ENCODE measurements around the gene TAT. TPM values are rescaled to one million over a fixed set of nuclear protein-coding genes. Genes with fewer than 3 reads are reported as not detected.
"Not testable (repeated sequence)": the region's sequence is repeated elsewhere in the genome, so short reads cannot be mapped to it uniquely, and the experiment has no call there.

TAT gene
- not detected for total RNA-seq

GRCh38 chr16:71576971-71577370 lies at the start of gene TAT:
TSS of gene TAT (minus strand) at chr16:71577092. CDS start at chr16:71576415, 677 bp downstream.
- no peak for DNase-seq (ENCODE audit: low spot score)
- peaks cover 18% of the 10 kb centered on the region in 2 donors for H3K27me3 Mint-ChIP-seq

GRCh38 chr16:71626018-71626857 lies 49.3 kb upstream of the TAT start, which contains the start of gene MARVELD3:
TSS of gene MARVELD3 (plus strand) at chr16:71626184. CDS start at chr16:71626230, 46 bp downstream.
- peak within 1 kb of the TSS; percentile 23 for H3K4me3 Mint-ChIP-seq
- H3K27ac Mint-ChIP-seq, result no peak within 1 kb of the TSS
- ATAC-seq (no peak), DNase-seq (ENCODE audit: low spot score) (no peak)
- H3K36me3 Mint-ChIP-seq, result no peaks in the 10 kb centered on the region
- peaks cover 12 to 13% of the 10 kb centered on the region in 2 donors for H3K27me3 Mint-ChIP-seq
- peaks cover 6 to 8% of the 10 kb centered on the region in 2 donors for H3K4me1 Mint-ChIP-seq (ENCODE audit: low read depth in 2 of 2)
- H3K9me3 Mint-ChIP-seq, result no peaks in the 10 kb centered on the region

More at GRCh38 chr16:71576971-71577370, at the start of gene TAT:
- no peak within 1 kb of the TSS for H3K4me3 Mint-ChIP-seq
- no peak for ATAC-seq
- no peak within 1 kb of the TSS for H3K27ac Mint-ChIP-seq
- no peaks in the 10 kb centered on the region for H3K4me1 Mint-ChIP-seq (ENCODE audit: low read depth in 2 of 2)
- H3K36me3 Mint-ChIP-seq, result no peaks in the 10 kb centered on the region
- no peaks in the 10 kb centered on the region for H3K9me3 Mint-ChIP-seq

- Mint-ChIP-seq H3K36me3 (no peaks in the 10 kb centered on the region), H3K27ac (no peak overlapping the region), H3K9me3 (no peaks in the 10 kb centered on the region), H3K27me3 (peaks cover 12 to 19% of the 10 kb centered on the region in 2 donors), H3K4me3 (peak overlapping the region; percentile 23), H3K4me1 (ENCODE audit: low read depth in 2 of 2) (peaks cover 6 to 8% of the 10 kb centered on the region in 2 donors)
- DNase-seq (ENCODE audit: low spot score) (no peak), ATAC-seq (no peak)
Measured at GRCh38 chr16:71625113-71625850, 48.4 kb upstream of the TAT start.

- peaks cover 6 to 8% of the 10 kb centered on the region in 2 donors for H3K4me1 Mint-ChIP-seq (ENCODE audit: low read depth in 2 of 2)
Measured at GRCh38 chr16:71623597-71623996, 46.7 kb upstream of the TAT start.

GRCh38 chr16:71622088-71622487 lies 45.2 kb upstream of the TAT start:
- Mint-ChIP-seq H3K4me3 (peak overlapping the region; percentile 26), H3K4me1 (ENCODE audit: low read depth in 2 of 2) (peaks cover 6 to 8% of the 10 kb centered on the region in 2 donors), H3K36me3 (no peaks in the 10 kb centered on the region), H3K9me3 (no peaks in the 10 kb centered on the region), H3K27ac (no peak overlapping the region), H3K27me3 (peaks cover 15% of the 10 kb centered on the region in 2 donors)
- ATAC-seq (peak in 1 of 2 donors; percentile 62), DNase-seq (ENCODE audit: low spot score) (no peak)

More at GRCh38 chr16:71623597-71623996, 46.7 kb upstream of the TAT start:
- no peak overlapping the region for H3K4me3 Mint-ChIP-seq
- H3K9me3 Mint-ChIP-seq, result no peaks in the 10 kb centered on the region
- H3K27ac Mint-ChIP-seq, result no peak overlapping the region
- H3K27me3 Mint-ChIP-seq, result peaks cover 16 to 19% of the 10 kb centered on the region in 2 donors
- ATAC-seq (no peak), DNase-seq (ENCODE audit: low spot score) (no peak)
- no peaks in the 10 kb centered on the region for H3K36me3 Mint-ChIP-seq

GRCh38 chr16:71618429-71618828 lies 41.5 kb upstream of the TAT start:
- Mint-ChIP-seq H3K36me3 (no peaks in the 10 kb centered on the region), H3K27me3 (peaks cover 11 to 15% of the 10 kb centered on the region in 2 donors), H3K4me1 (ENCODE audit: low read depth in 2 of 2) (peaks cover 6 to 8% of the 10 kb centered on the region in 2 donors), H3K4me3 (no peak overlapping the region), H3K9me3 (no peaks in the 10 kb centered on the region), H3K27ac (no peak overlapping the region)
- ATAC-seq (no peak), DNase-seq (ENCODE audit: low spot score) (no peak)

DNA sequence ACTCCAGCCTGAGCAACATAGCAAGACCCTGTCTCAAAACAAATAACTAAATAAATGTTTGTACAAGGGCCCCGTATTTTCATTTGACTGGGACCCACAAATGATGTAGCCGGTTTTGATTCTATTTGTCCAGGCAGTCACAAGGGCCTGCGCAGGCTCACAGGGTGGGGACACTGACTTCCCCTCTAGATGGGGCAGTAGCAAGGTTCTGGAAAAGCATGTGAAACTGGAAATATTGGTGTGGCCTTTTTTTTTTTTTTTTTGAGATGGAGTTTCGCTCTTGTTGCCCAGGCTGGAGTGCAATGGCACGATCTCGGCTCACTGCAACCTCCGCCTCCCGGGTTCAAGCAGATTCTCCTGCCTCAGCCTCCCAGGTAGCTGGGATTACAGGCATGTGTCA lies 38.1 kb upstream of the TAT start:
- H3K9me3 Mint-ChIP-seq; DNase-seq (ENCODE audit: low spot score); H3K4me1 Mint-ChIP-seq (ENCODE audit: low read depth in 2 of 2); H3K27ac Mint-ChIP-seq; H3K36me3 Mint-ChIP-seq; H3K4me3 Mint-ChIP-seq; ATAC-seq: not testable (repeated sequence)
- peaks cover 18 to 28% of the 10 kb centered on the region in 2 donors for H3K27me3 Mint-ChIP-seq

DNA sequence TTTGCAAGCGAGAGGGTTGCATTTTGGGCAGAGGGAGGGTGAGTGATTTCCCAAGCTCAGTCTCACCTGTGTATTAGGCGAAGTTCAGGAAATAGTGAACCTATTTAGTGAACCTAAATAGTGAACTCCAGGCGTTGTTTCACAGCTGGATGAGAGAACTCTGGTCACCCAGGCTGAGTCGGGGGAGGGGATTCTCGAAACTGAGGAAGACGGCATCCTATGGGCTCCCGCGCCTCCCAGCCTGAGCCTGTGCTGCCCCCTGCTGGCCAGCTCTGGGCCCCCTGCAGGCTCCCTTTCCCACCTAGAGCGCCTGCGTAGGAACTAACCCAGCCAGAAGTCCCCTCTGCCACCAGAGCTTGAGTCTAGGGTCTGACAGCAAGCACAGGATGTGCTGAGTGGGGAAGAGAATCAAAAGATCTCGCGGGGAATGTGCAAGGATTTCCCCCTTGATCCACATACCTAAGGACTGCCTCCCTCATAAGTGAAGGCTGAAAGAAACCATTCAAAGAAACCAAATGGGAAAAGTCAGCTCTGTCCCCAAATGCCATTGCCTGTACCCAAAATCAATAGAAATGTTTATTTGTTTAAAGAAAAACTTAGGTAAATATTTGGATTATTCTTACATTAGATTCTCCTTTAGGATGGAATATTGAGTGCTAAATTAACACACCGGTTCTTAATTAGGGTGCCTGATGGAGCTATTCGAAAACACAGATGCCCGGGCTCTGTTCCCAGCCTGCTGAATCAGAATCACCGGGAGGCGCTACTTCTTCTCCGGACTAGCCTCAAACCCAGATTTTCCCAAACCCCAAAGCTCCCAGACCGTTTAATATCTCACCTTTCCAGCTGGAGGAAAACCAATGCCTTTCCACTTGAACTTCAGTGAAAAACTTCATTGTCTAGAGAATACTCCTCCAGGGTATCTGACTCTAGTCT lies 34.3 kb upstream of the TAT start:
- Mint-ChIP-seq H3K27me3 (peaks cover 17 to 18% of the 10 kb centered on the region in 2 donors), H3K36me3 (no peaks in the 10 kb centered on the region), H3K4me3 (no peak overlapping the region), H3K9me3 (no peaks in the 10 kb centered on the region), H3K27ac (no peak overlapping the region), H3K4me1 (ENCODE audit: low read depth in 2 of 2) (no peaks in the 10 kb centered on the region)
- DNase-seq (ENCODE audit: low spot score), result peak; percentile 74
- peak; percentile 82 to 86 for ATAC-seq

GRCh38 chr16:71610447-71610846 lies 33.6 kb upstream of the TAT start:
- Mint-ChIP-seq H3K4me1 (ENCODE audit: low read depth in 2 of 2) (no peaks in the 10 kb centered on the region), H3K4me3 (no peak overlapping the region), H3K9me3 (no peaks in the 10 kb centered on the region), H3K27me3 (peaks cover 17 to 18% of the 10 kb centered on the region in 2 donors), H3K27ac (no peak overlapping the region), H3K36me3 (no peaks in the 10 kb centered on the region)
- ATAC-seq, result no peak
- no peak for DNase-seq (ENCODE audit: low spot score)

GRCh38 chr16:71609066-71609465 lies 32.2 kb upstream of the TAT start:
- Mint-ChIP-seq H3K27me3 (peaks cover 17 to 18% of the 10 kb centered on the region in 2 donors), H3K9me3 (no peaks in the 10 kb centered on the region), H3K4me3 (no peak overlapping the region), H3K36me3 (no peaks in the 10 kb centered on the region), H3K27ac (no peak overlapping the region), H3K4me1 (ENCODE audit: low read depth in 2 of 2) (no peaks in the 10 kb centered on the region)
- ATAC-seq (no peak), DNase-seq (ENCODE audit: low spot score) (no peak)

- Mint-ChIP-seq H3K27ac (no peak overlapping the region), H3K27me3 (peaks cover 8 to 32% of the 10 kb centered on the region in 2 donors), H3K9me3 (no peaks in the 10 kb centered on the region), H3K4me1 (ENCODE audit: low read depth in 2 of 2) (no peaks in the 10 kb centered on the region), H3K4me3 (no peak overlapping the region), H3K36me3 (no peaks in the 10 kb centered on the region)
- ATAC-seq, result peak in 1 of 2 donors; percentile 6
- DNase-seq (ENCODE audit: low spot score), result no peak
Measured at GRCh38 chr16:71600822-71601221, 23.9 kb upstream of the TAT start.

- not testable (repeated sequence) for H3K36me3 Mint-ChIP-seq; ATAC-seq; H3K4me1 Mint-ChIP-seq (ENCODE audit: low read depth in 2 of 2); H3K27ac Mint-ChIP-seq; H3K9me3 Mint-ChIP-seq; H3K4me3 Mint-ChIP-seq; DNase-seq (ENCODE audit: low spot score)
- H3K27me3 Mint-ChIP-seq, result peaks cover 13 to 37% of the 10 kb centered on the region in 2 donors
Measured at GRCh38 chr16:71598426-71598825, 21.5 kb upstream of the TAT start.

DNA sequence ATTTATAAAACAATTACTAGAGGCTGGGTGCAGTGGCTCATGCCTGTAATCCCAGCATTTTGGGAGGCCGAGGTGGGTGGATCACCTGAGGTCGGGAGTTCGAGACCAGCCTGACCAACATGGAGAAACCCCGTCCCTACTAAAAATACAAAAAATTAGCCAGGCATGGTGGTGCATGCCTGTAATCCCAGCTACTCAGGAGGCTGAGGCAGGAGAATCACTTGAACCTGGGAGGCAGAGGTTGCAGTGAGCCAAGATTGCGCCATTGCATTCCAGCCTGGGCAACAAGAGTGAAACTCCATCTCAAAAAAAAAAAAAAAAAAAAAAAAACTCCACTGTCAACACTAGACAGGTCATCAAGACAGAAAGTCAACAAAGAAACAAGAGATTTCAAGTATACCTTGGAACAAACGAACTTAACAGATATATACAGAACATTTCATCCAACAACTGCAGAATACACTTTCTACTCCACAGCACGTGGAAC lies 18.5 kb upstream of the TAT start:
- not testable (repeated sequence) for H3K4me1 Mint-ChIP-seq (ENCODE audit: low read depth in 2 of 2); DNase-seq (ENCODE audit: low spot score); H3K36me3 Mint-ChIP-seq; H3K4me3 Mint-ChIP-seq; H3K9me3 Mint-ChIP-seq; H3K27ac Mint-ChIP-seq; ATAC-seq
- H3K27me3 Mint-ChIP-seq, result peaks cover 22 to 55% of the 10 kb centered on the region in 2 donors

Measured in natural killer cell treated with Interleukin-12 subunit alpha and Interleukin-12 subunit beta and Interleukin-15 and Interleukin-18, amount 100 ng/mL, for 72 hours (primary cell).